Kidney (tissue), 14 donors: ENCODE measurements around the gene PCDHGA1. TPM values are rescaled to one million over a fixed set of nuclear protein-coding genes. Genes with fewer than 3 reads are reported as not detected.

ENCODE experiments used
- DNase-seq, 5 donors: peaks; one replicate each; pipeline ENCODE4 v3.0.0-alpha.2; 2013 to 2020
- FAIRE-seq: peaks from 2 replicates; lab custom pipeline; 2012; peaks lifted over from hg19 to GRCh38; lab: Jason Lieb, UNC
- H3K27ac ChIP-seq, 2 donors: one replicate each; pipeline ENCODE4 v1.7.0; 2013; ENCODE audit warnings: low read depth in 2 of 2, low read length in 2 of 2, inconsistent platforms in 1 of 2
- H3K27me3 ChIP-seq: one replicate; pipeline ENCODE4 v1.7.1; 2013; ENCODE audit warnings: low read length, inconsistent platforms; ENCODE audit not compliant: control insufficient read depth, insufficient read depth
- H3K36me3 ChIP-seq, 3 donors: one replicate each; pipeline versions ENCODE4 v1.7.0 to v1.7.1; 2013; ENCODE audit warnings: low read length in 3 of 3, control low read depth in 1 of 3, inconsistent platforms in 1 of 3; ENCODE audit not compliant: insufficient read depth in 3 of 3, control insufficient read depth in 2 of 3
- H3K4me1 ChIP-seq, 3 donors: one replicate each; pipeline versions ENCODE4 v1.7.0 to v1.7.1; 2013; ENCODE audit warnings: low read length in 3 of 3, inconsistent platforms in 1 of 3, low read depth in 1 of 3; ENCODE audit not compliant: control insufficient read depth in 2 of 3, insufficient read depth in 2 of 3
- H3K4me3 ChIP-seq, 3 donors: one replicate each; pipeline versions ENCODE4 v1.7.0 to v1.8.1; 2013; ENCODE audit warnings: low read length in 3 of 3, control low read depth in 1 of 3, inconsistent platforms in 1 of 3
- H3K9ac ChIP-seq, 3 donors: one replicate each; pipeline versions ENCODE4 v1.7.0 to v1.7.1; 2013; ENCODE audit warnings: low read length in 3 of 3, control low read depth in 1 of 3, inconsistent platforms in 1 of 3
- H3K9me3 ChIP-seq, 3 donors: one replicate each; pipeline versions ENCODE4 v1.7.0 to v1.7.1; 2013; ENCODE audit warnings: low read length in 3 of 3, control low read depth in 1 of 3, inconsistent platforms in 1 of 3; ENCODE audit not compliant: control insufficient read depth in 2 of 3, insufficient read depth in 1 of 3
- intact Hi-C: fragments of 100-400 bp; cut with DNase I; formaldehyde crosslinking; loops from one replicate; pipeline ENCODE4 v1.11.1; 2022
- polyA plus RNA-seq: library from polyadenylated mRNA; stranded (reverse); fragments of 350-450 nt; fragmentation: Illumina TruSeq; extraction: RNeasy Lipid Tissue Mini Kit (QIAGEN cat#74804); gene quantifications from one replicate; pipeline ENCODE4 v1.2.3, GENCODE V29; 2014; ENCODE audit warnings: low read depth, low replicate concordance; ENCODE audit not compliant: insufficient read depth
- total RNA-seq: library from RNA; stranded (reverse); fragmentation: NEBNext Ultra II Directional; extraction: Animal tissue kit (Norgen Biotek cat#: 25700); gene quantifications from one replicate; pipeline ENCODE4 v1.2.1, GENCODE V29; 2021
- TF ChIP-seq, protein P1 (sequence below): IDR thresholded peaks from 3 replicates; pipeline ENCODE4 v1.5.1; 2012; ENCODE audit warnings: mild to moderate bottlenecking, moderate library complexity, borderline replicate concordance; ENCODE audit not compliant: insufficient read depth; ENCODE audit errors: extremely low read depth
- donor health status: control.
- donor health status: control.
- donor health status: control.
- donor health status: control.
- donor health status: control.
- donor health status: DM: yes; HTN: yes; CAD: no.
- donor health status: Normal renal cell carcinoma (clear cell type).

The PCDHGA1 gene
- total and polyA plus RNA-seq, 2 donors from 2014 or later = 0.19 to 0.69 TPM

DNA sequence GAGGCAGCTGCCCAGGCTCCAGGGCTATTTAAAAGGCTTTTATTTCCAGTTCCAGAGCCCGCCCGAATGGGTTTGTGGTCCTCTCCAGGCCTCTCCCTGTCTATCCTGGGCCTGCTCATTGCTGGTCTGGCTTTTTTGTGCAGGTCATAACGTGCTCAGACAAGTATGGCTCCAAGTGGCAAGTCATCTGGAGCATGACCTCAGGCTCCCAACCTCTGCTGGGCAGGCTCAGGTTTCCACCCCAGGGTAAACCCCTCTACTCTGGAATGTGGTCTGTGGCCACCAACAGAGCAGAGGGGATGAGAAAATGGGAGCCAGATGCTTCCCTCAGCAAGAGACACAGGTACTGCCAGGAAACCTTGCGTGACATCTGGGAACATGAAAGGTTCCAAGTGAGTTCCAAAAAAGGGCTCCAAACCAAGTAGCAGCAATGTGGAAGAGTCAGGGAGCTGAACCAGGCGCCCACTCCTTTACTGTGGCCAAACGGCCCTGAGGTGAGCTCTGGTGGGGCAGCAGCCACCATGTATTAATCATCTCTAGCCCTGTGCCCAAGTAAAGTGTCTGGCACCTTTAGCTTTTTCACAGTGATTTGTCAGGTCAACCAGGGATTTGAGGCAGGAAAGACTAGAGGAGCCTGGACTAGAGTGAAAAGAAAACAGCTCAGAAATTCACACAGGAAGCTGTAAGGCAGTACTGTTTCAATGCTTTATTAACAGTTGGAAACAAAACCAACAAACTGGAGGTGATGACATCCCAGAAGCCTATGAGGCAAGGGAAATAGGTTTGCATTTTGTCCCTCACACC, 184.2 kb downstream of the PCDHGA1 start:
- Histone ChIP-seq H3K4me1 (peaks cover 7 to 12% (median 9%) of the 10 kb centered on the region in 3 donors), H3K9me3 (no peaks in the 10 kb centered on the region), H3K36me3 (peaks cover 10 to 25% (median 14%) of the 10 kb centered on the region in 3 donors), H3K27me3 (no peaks in the 10 kb centered on the region), H3K4me3 (peak overlapping the region in 1 of 3 donors; percentile 93), H3K27ac (peak overlapping the region; percentile 60 to 69), H3K9ac (no peak overlapping the region)
- DNase-seq (peak in 1 of 5 donors; percentile 56), FAIRE-seq (no peak)
- TF ChIP-seq, protein P1, sequence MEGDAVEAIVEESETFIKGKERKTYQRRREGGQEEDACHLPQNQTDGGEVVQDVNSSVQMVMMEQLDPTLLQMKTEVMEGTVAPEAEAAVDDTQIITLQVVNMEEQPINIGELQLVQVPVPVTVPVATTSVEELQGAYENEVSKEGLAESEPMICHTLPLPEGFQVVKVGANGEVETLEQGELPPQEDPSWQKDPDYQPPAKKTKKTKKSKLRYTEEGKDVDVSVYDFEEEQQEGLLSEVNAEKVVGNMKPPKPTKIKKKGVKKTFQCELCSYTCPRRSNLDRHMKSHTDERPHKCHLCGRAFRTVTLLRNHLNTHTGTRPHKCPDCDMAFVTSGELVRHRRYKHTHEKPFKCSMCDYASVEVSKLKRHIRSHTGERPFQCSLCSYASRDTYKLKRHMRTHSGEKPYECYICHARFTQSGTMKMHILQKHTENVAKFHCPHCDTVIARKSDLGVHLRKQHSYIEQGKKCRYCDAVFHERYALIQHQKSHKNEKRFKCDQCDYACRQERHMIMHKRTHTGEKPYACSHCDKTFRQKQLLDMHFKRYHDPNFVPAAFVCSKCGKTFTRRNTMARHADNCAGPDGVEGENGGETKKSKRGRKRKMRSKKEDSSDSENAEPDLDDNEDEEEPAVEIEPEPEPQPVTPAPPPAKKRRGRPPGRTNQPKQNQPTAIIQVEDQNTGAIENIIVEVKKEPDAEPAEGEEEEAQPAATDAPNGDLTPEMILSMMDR = no peak
- intact Hi-C loops = no loop called here

DNA sequence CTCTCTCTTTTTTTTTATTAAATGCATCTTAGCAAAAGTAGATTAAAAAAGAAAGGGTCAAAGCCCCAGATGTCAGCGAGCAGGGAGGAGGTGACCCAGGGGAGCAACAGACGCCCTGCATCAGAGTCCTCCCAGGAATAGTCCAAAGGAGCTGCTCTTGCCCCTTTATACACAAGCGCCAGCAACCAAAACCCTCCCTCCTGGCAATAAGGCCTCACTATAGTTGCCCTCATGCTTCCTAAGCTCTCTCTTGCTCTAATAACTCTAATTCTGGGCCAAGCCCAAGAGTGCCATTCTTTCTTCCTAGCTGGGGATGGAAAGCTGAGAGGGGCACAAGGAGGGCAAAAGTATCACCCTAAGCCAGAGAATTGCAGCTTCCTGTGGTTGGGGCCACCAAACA, 184.8 kb downstream of the PCDHGA1 start:
- Histone ChIP-seq H3K9me3 (no peaks in the 10 kb centered on the region), H3K4me1 (peaks cover 7 to 9% (median 7%) of the 10 kb centered on the region in 3 donors), H3K36me3 (peaks cover 10 to 31% (median 17%) of the 10 kb centered on the region in 3 donors), H3K27ac (no peak overlapping the region), H3K27me3 (no peaks in the 10 kb centered on the region), H3K4me3 (no peak overlapping the region), H3K9ac (no peak overlapping the region)
- TF ChIP-seq, protein P1 = no peak
- intact Hi-C loops = no loop called here
- DNase-seq (peak in 2 of 5 donors; percentile 1 to 35), FAIRE-seq (no peak)

DNA sequence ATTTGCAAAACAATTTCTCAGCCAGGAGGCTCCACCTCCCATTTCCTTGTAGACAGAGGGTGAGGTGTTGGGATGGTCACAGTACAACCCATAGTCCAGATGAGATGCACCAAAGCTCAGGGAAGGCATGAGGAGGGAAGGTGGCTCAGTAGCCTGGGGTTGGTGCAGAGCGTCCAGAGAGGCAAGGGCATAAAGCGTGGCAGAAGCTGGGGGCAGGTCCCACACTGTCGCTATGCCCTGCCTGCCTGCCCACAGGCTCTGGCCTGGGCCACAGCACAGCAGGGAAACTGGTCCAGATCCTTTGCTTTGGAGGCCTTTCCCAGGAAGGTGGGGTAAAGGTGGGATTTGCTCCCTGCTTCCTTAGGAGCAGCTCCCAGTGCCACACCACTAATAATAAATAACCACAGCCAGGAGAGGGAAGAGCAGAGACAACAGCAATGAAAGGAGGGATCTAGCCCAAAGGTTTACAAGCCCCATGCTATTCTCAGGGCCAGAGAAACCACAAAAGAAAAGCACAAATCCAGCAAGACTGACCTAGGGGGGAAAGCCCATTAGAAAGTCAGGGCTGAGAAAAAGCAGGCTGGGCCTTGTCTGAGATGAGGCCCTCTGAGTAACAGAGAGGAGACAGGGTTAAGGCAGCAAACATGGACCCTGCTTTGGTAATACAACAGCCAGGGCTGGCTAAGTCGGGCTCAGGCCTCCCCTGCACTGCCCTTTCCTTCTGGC, 185.8 kb downstream of the PCDHGA1 start:
- H3K9me3 ChIP-seq = no peaks in the 10 kb centered on the region
- DNase-seq (peak in 2 of 5 donors; percentile 45 to 54), FAIRE-seq (no peak)
- no peaks in the 10 kb centered on the region for H3K27me3 ChIP-seq
- no peak overlapping the region for H3K27ac ChIP-seq
- H3K4me1 ChIP-seq = peaks cover 7 to 9% (median 7%) of the 10 kb centered on the region in 3 donors
- intact Hi-C loops = no loop called here
- peaks cover 10 to 33% (median 17%) of the 10 kb centered on the region in 3 donors for H3K36me3 ChIP-seq
- no peak overlapping the region for H3K9ac ChIP-seq
- no peak overlapping the region for H3K4me3 ChIP-seq
- TF ChIP-seq, protein P1 = no peak
